GM21737 (cell line): ENCODE measurements around the gene IER5.

ENCODE experiments used
- ATAC-seq: cut with Tn5 transposase; IDR thresholded peaks from one replicate; pipeline ENCODE4 v1.9.1; 2021; ENCODE audit warnings: mild to moderate bottlenecking, moderate library complexity; ENCODE audit not compliant: unreplicated experiment

The IER5 gene

GRCh38 chr1:181133441-181133951 lies 45.0 kb downstream of the IER5 start:
- no peak for ATAC-seq

- no peak for ATAC-seq
These were observed 45.5 kb downstream of the IER5 start for GRCh38 chr1:181133969-181134418.

GRCh38 chr1:181134543-181135436 lies 46.3 kb downstream of the IER5 start:
- ATAC-seq, result peak; percentile 26

GRCh38 chr1:181135437-181135731 lies 46.9 kb downstream of the IER5 start:
- no peak for ATAC-seq

GRCh38 chr1:181135815-181136737 lies 47.6 kb downstream of the IER5 start:
- ATAC-seq, result no peak

GRCh38 chr1:181136738-181137122 lies 48.2 kb downstream of the IER5 start:
- no peak for ATAC-seq

- no peak for ATAC-seq
These were observed 48.8 kb downstream of the IER5 start for GRCh38 chr1:181137217-181137743.

- no peak for ATAC-seq
These were observed 51.1 kb downstream of the IER5 start for GRCh38 chr1:181139631-181140061.

GRCh38 chr1:181140398-181140797 lies 51.9 kb downstream of the IER5 start:
- ATAC-seq, result no peak

- ATAC-seq, result no peak
These were observed 52.4 kb downstream of the IER5 start for GRCh38 chr1:181140891-181141290.

GRCh38 chr1:181141431-181141910 lies 53.0 kb downstream of the IER5 start:
- ATAC-seq, result no peak
